ENCODE data around the gene ERGIC1.
"Not testable (repeated sequence)": the region's sequence is repeated elsewhere in the genome, so short reads cannot be mapped to it uniquely, and the experiment has no call there.

Gene ERGIC1

DNA sequence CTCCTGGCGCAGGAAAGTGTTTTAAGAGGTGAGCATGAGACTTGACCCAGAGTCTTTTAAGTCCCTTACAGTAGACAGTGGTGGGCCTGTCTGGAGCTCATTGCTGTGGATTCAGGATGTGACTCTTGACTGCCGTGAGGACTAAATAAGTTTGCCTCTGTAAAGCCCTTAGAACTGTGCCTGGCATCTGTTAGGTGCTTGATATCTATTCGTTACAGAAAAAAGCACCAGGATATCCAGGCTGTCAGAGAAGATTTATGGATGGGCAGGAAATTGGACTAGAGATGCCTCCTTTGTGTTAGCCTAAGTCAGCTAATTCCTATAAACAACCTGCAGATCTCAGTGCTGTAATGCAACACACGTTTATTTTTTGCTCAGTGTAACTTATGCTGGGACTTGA lies 12.6 kb downstream of the ERGIC1 start:
- no peak for DNase-seq (ENCODE audit: low spot score)

DNA sequence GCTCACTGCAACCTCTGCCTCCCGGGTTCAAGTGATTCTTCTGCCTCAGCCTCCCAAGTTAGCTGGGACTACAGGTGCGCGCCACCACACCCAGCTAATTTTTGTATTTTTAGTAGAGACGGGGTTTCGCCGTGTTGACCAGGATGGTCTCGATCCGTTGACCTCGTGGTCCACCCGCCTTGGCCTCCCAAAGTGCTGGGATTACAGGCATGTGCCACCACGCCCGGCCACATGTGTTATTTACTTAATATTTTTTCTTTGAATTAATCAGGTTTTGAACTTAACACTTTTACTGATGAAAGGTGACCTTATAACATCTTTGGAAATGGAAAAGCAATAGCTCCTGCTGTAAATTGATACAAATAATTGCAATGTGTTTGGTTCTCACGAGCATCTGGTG lies 13.5 kb downstream of the ERGIC1 start:
- DNase-seq (ENCODE audit: low spot score): not testable (repeated sequence)

DNA sequence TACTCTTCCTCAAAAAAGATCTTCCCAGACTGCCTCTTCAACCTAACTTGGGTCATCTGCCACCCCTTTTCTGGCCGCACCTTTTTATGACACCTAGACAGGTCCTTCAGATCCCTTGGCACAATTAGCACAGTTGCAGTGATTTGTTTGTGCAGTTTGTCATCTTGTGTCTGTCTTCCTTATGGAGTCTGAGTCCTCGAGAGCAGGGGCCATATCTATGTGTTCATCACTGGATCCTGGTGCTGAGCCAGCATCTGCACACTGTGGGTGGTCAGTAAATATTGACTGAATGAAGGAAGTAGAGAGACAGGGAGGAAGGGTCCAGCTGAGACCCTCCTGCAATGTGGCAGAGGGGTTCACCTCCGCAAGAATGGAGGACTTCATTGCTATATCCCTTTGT lies 14.4 kb downstream of the ERGIC1 start:
- no peak for DNase-seq (ENCODE audit: low spot score)

DNA sequence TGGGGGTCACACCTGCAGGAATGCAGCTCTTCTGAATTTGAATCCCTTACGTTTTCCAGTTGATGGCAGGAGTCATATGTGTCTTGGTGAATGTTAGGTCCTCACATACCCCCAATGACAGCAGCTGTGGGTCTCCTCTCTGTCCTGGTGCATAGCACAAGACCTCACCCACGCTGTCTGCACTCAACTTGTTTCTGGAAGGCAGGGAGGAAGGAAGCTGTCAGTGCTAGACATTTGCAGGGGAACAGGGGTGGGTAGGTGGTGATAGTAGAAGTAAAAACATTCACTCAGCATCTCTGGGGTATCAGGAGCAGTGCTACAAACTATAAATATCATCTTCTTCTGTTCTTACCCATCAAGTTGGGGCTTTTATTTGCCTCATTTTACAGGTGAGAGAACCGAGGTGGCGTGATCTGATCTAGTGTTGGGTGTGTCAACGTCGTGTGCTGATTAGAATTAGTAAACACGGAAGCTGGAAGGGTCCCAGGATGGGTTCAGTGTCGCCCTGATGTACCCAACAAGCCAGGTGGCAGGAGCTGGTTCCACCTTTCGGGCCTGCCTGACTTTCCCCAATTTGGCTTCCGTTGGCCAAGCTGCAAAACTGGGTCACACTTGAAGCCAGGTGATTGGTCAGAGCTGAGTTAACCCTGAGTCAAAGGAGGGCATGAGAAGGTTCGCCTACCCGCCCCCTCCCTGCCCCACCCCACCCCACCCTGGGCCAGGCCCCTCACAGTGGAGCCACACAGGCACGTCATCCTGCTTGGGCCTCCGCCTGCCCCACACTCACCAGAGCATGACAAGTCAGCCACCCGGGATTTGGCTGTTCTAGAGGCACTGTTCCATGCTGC lies 15.8 kb downstream of the ERGIC1 start:
- no peak for DNase-seq (ENCODE audit: low spot score)

DNA sequence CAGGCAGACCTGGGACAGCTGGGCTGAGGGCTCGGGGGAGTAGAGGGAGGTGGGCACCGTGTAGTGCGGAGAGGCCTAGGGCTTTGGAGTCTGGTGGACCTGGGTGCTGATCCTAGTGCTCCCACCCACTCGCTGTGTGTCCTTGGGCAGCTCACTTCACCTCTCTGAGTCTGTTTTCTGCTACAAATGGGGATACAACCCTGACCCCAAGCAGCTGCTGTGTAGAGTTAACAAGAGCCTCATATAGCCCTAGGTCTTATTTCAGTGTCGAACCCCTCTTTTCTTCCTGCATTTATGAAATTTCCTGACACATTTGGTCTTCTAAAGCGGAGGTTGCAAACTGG lies 16.4 kb downstream of the ERGIC1 start:
- no peak for DNase-seq (ENCODE audit: low spot score)

DNA sequence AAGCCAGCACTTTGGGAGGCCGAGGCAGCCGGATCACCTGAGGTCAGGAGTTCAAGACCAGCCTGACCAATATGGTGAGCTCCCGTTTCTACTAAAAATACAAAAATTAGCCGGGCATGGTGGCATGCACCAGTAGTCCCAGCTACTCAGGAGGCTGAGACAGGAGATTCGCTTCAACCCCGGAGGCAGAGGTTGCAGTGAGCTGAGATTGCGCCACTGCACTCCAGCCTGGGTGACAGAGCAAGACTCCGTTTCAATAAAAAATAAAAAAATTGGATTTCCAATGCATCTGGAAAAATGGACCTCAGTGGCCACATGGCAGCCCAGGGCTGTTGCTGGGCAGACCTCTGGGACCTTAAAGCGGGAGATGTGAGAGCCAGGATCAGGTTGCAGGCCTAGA lies 17.2 kb downstream of the ERGIC1 start:
- not testable (repeated sequence) for DNase-seq (ENCODE audit: low spot score)

DNA sequence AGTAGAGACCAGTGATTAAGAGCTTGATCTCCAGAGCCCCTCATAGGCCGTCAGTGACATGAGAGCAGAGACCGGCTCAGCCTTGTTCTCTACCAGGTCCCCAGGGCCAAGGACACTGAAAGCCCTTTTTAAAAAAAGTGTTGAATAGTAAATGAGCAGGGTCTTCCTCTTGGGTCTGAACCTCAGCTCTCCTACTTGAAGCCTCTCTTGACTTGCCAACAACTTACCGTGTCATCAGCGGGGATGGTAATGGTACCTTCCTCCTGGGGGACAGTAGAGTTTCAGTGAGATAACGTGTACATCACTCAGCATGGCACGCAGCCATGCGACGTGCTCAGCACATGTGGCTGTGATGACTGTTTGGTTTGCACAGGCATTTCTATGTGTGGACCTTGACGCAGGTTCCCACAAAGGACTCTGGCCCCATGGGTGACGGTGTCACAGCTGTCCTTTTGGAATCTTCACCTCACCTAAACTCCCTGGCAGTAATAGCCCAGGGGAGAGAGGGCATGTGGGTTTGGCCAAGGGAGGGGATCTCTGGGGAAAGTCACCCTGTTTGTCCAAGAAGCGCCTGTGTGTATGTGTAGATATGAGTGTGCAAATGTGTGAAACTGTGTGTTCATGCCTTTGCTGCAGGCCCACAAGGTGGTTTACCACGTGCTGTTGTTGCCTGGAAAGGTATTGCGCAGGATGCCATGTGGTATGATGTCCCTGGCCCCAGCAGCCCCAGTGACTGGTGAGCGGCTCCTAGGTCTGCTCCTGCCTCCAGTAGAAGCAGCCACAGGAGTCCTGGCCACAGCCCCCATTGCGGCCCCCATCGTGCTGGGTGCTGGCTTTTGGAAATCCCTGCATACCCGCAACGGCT lies 18.7 kb downstream of the ERGIC1 start:
- DNase-seq (ENCODE audit: low spot score): no peak

DNA sequence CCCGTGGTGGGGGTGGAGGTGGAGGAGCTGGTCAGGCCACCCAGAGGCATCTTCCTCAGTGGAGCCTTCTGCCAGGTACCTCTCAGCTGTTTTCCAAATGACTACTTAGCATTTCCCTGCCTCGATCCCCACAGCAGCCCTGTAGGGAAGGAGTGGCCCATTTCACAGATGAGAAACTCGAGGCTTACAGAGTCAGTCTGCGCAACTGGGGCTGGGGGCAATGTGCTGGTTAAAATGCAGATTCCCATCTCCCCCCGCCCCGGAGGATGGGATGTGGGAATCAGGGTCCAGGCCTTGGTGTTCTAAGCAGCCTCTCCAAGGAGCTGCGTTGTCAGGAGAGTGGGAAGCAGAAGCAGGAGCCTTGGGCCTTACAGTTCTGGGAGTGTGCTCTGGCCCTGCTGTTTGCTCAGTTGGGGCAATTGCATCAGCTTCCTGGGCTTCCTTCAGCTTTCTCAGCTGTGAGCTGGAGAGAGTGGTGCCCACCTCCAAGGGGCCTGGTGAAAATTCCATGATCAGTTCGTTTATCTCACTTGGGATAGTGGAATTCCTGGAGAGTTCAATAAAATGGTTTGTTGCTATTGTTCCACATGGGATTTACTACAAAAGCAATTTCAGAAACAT lies 19.4 kb downstream of the ERGIC1 start:
- DNase-seq (ENCODE audit: low spot score): no peak

DNA sequence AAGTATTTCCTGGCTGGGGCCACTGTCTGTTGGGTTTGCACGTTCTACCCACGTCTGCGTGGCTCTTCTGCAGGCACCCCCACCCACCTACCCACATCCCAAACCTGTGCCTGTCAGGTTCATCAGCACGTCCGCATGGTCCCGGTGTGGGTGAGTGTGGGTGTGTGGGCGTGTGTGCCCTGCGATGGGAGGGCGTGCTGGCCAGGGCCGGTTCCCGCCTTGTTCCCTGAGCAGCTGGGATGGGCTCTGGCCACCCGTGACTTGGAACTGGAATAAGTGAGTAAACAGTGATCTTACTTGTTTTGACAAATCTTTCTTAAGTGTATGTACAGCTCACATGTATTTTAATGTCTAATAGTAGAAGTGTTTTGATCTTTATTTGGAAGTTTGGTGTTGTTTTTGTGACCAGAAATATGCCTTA lies 20.4 kb downstream of the ERGIC1 start:
- DNase-seq (ENCODE audit: low spot score): no peak

DNA sequence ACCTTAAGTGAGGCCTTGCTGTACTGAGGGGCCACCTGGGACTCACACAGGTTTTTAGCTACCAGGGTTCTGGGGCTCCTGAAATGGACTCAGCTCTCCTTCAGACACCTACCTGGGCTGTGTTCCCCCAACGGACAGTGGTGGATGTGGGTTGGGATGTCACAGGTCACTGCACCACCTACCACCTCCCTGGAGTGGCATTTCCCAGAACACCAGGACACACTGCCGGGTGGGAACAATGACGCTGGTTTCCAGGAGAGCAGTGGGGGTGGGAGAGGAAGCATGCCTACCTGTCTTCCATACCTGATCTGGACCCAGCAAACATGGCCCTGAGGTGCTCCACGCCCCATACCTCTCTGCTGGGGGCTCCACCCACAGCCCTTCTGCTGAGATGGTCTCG lies 20.9 kb downstream of the ERGIC1 start:
- DNase-seq (ENCODE audit: low spot score): no peak

DNA sequence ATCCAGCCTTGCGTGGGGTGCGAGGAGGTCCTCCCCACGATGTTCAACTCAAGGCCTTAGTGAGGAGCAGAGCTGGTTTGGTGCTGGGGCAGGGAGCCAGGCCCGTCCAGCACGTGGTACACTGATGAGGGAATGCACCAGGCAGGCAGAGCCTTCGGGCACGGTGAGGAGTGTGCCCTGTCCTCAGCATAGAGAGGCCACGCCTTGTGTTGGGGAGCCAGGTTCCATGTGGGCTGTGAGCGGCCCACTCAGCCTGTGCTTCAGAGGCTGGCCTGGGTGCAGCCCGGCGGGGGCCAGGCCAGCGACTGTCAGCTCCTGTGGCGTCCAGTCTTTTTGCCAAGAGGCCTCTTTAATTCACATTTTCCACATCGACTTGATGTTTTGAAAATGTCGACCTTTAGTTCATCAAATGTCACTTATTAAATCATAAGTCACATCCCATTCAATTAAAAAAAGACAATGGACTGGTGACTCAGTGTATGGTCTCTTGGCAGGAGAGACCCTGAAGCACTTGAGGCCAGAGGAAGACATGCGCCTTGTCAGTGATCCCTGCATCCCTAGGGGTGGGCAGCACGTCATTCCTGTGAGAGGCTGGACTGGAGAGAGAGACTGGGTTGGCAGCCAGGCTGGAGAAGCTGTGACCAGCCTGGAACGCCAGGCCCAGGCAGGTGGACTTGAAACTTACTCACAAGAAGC lies 21.7 kb downstream of the ERGIC1 start:
- DNase-seq (ENCODE audit: low spot score): no peak

DNA sequence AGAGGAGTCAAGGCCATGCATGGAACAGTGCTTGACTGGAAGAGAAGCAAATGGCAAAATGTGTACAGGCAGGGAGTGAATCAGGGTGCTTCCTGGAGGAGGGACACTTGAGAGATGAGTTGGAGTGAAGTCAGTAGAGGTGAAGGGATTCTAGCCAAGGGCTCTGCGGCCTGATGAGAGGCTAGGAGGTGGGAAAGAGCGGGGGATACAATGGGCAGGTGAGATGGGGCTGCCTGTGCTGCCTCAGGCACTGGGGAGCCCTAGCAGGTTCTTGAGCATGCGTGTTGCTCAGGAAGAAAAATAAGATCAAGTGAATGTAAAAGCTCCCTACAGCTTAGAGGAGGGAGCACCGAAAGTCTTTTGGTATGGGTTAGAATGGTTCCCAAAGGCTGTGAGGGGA lies 22.3 kb downstream of the ERGIC1 start:
- DNase-seq (ENCODE audit: low spot score): no peak

DNA sequence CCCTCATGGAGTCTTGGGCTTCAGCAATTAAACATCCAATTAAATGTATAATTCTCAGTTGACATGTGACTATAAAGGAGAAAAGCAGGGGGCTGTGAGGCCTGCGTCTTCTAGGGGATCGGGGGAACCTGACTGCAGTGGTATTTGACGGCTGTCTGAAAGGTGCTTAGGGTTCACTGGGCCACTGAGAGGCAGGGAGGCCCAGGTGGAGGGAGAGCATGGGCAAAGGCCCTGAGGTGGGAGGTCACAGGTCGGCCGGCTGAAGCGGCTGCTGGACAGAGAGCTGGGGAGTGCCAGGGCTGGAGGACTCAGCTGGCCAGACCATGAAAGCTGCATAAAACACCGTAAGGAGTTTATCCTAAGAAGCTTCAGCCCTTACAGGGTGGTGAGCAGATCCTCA lies 23.9 kb downstream of the ERGIC1 start:
- no peak for DNase-seq (ENCODE audit: low spot score)

DNA sequence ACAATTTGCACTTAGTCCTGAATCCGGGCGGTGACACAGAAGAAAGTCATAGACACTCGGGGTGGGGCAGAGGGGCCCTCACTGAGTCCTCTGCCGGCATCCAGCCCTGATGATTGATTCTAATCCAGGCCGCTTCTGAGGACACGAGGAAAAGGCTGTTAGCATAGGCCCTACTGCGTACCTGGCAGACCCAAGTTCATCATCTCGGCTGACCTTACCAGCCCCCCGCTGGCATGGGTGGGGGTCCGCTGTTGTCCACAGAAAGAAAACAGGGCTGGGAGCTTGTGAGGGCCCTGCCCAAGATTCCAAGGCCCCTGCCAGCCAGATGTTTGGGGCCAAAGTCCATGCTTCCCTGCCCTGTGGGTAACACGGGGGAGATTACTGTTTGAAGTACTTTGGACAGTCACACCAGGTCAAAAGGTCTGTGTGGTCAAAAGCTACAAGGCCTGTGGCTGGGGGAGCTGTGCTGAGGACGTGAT lies 24.5 kb downstream of the ERGIC1 start:
- DNase-seq (ENCODE audit: low spot score): no peak

DNA sequence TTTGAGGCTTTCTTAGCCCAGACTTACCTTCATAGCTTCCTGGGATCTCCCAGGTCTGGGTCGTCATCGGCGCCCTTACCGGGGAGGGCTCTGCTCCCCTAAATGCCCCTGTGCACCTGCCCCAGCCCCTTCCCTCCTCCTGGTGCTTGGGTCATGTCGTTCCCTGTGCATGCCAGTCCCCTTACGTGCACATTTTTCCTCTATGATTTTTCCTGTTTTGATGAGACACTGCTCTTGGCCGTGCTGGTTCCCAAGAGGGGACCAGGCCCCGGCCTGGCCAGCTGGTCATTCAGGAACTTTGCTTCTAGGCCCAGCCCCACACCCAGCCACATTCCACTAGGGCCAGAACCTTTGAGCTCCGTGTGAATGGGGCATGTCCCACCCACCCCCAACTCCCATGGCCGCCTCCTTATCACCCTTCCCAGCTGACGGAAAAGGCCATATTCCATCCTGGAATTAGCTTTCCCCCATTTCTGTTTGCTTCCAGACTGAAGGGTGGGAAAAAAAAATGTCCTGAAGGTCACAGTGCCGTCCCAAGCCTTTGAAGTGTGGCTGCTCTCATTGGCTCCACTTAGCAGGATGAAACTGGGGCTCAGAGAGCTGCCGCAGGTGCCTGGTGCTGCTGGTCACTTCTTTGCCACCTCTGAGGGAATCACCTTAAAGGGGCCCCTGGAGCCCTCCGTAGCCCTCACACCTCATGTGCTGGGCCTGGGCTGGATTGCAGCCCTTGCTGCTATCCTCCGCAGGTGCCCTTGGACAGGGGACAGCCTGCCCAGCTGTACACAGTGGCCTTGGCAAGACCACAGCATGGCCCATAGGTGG lies 25.1 kb downstream of the ERGIC1 start:
- DNase-seq (ENCODE audit: low spot score): no peak

DNA sequence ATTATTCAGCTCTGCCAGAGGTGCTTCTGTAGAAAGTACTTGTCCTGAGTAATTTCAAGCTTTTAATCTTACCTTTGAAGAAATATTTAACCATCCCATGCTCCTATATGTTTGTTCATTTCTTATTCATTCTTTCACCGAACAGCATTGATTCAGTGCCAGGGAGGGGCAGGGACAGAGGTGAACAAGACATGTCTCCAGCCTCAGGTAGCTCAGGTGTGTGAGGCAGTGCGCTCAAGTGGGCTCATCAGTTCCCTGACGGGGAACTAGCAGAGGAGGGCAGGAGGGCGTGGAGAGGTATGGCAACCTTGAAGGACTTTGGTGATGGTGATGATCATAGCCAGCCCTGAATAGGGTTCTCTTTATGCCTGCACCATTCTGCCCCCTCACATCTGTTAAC lies 25.9 kb downstream of the ERGIC1 start:
- no peak for DNase-seq (ENCODE audit: low spot score)

DNA sequence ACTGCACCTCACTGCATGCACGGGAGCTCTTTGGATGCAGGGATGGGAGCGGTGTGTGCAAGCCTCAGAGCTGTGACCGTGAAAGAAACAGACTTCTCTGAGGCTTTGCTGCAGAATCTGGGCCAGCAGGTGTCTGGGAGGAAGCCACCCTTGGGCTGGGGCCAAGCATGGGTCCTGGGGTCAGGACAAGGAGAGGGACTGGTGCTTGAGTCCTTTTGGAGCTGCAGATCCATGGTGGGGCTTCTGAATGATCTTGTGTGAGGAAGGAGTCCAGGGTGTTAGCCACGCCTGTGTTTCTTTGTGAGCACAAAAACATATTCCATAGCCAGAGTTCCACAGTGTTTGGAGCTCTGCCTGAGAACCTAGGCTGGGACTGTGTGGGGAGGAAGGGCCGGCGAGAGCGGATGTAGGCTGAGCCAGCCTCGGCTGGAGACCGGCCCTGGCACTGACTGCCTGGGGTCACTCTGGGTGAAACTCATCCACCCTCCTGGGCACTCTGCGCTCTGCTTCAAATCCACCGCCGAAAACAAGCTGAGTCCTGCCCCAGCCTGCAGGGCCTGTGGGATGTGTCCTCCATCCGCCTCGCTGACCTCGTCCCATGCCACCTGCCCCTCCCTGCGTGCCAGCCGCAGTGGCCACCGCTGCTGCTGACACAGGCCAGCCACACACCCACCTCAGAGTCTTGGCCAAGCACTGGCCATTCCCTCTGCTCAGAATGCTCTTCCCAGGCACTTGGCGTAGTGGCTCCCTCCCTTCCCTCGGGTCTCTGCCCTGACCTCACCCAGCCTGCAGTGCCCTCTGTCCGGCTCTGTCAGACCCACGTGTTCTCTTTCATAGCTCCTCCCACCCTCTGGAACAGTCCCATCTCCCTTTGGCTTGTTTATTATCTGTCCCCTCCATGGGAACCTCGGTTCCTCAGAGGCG lies 26.7 kb downstream of the ERGIC1 start:
- DNase-seq (ENCODE audit: low spot score): no peak

DNA sequence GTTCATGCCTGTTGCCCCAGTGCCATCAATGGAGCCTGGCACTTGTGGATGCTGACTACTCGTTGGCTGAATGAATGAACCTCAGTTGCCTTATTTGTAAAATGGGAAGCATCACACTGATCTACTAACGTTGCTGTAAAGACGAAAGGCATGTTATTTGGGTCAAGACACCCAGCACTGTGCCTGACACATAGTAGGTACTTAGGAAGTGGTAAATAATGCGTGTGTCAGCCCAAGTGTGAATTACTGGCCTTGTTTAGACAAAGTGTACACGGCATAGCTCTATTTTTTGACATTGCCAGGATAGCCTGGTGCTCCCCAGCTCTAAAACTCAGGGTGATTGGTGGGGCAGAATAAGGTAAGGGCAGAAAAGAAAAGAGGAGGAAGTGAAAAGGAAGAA lies 27.4 kb downstream of the ERGIC1 start:
- DNase-seq (ENCODE audit: low spot score): no peak

DNA sequence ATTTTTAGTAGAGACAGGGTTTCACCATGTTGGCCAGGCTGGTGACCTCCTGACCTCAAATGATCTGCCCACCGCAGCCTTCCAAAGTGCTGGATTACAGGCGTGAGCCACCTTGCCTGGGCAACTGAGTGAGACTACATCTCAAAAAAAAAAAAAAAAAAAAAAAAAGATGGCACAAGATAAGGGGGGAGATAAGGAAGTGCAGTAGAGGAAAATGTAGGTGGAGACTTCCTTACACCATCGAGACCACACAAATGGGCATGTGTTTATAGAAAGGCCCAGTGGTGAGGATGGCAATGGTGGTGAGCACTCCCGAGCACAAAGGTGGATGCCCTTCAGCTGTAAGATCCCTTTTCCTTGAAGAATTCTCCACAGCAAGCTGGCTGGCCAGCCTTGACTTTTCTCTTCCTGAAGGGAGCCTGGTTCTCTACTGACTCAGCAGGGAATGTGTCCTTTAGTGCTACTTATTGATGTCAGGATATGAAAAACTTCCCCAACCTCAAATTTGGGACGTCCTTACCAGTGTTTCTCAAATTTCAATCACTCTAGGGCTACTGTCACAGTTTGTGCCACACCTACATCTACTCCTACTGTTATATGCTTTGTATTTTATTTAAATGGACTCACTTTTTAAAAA lies 28.2 kb downstream of the ERGIC1 start:
- DNase-seq (ENCODE audit: low spot score): no peak

Data from SK-N-DZ (cell line).